ENCODE data around the gene TP53I13.

DNA sequence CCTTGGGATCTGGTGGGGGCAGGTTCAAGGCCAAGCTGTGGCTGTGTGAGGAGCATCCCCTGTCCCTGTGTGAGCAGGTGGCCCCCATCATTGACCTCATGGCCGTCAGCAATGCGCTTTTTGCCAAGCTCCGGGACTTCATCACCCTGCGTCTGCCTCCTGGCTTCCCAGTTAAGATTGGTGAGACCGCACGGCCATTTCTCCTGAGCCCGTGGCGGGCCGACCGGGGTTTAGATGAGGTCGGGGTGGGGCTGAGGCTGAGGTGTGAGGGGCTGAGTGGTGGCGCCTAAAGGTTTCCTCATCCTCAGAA, 43.5 kb downstream of the TP53I13 start:
- TF ChIP-seq, protein P1, sequence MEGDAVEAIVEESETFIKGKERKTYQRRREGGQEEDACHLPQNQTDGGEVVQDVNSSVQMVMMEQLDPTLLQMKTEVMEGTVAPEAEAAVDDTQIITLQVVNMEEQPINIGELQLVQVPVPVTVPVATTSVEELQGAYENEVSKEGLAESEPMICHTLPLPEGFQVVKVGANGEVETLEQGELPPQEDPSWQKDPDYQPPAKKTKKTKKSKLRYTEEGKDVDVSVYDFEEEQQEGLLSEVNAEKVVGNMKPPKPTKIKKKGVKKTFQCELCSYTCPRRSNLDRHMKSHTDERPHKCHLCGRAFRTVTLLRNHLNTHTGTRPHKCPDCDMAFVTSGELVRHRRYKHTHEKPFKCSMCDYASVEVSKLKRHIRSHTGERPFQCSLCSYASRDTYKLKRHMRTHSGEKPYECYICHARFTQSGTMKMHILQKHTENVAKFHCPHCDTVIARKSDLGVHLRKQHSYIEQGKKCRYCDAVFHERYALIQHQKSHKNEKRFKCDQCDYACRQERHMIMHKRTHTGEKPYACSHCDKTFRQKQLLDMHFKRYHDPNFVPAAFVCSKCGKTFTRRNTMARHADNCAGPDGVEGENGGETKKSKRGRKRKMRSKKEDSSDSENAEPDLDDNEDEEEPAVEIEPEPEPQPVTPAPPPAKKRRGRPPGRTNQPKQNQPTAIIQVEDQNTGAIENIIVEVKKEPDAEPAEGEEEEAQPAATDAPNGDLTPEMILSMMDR (IDR thresholded peaks at IDR 0.05; ENCODE audit: low read depth, low read length) = no peak
- no peak for TF ChIP-seq POLR2A (IDR thresholded peaks at IDR 0.05; ENCODE audit: extremely low read depth, insufficient read length)
- TF ChIP-seq, protein P2, sequence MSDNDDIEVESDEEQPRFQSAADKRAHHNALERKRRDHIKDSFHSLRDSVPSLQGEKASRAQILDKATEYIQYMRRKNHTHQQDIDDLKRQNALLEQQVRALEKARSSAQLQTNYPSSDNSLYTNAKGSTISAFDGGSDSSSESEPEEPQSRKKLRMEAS (IDR thresholded peaks at IDR 0.05; ENCODE audit: low read depth, low read length) = no peak
